HG02973 (cell line): ENCODE data around the gene PARP6.

Experiments
- ATAC-seq: cut with Tn5 transposase; IDR thresholded peaks from one replicate; pipeline ENCODE4 v1.9.1; 2021; ENCODE audit warnings: moderate library complexity; ENCODE audit not compliant: unreplicated experiment

The PARP6 gene

DNA sequence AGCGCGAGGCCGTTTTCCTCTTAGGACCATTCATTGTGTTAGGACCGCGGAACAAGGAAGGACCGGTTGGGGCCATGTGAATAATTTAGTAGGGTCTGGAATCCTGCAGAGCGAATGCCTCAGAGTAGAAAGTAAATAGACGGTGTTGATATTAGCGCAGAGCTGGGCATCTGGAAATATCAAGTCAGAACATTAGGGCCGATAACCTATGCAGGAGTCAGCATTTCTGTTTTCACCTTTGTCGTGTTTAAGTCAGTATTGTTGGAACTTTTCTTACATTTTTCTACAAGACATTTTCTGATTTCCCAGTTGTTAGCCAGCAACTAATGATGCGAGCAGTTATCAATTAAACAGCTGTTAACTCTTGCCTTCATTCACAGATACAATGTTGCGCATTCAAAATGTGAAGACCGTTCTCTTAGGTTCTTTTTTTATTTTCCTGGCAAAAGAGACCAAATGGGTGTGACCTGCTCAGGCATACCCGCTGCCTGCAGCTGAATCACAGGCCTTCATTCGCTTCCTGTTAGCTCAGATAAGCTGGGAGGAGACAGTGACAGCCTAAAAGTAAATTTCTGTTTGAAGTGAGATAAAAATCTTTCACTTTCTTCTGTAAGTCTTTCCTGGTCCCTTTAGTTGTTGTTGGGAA is 40.4 kb downstream of the PARP6 start:
- ATAC-seq = no peak

DNA sequence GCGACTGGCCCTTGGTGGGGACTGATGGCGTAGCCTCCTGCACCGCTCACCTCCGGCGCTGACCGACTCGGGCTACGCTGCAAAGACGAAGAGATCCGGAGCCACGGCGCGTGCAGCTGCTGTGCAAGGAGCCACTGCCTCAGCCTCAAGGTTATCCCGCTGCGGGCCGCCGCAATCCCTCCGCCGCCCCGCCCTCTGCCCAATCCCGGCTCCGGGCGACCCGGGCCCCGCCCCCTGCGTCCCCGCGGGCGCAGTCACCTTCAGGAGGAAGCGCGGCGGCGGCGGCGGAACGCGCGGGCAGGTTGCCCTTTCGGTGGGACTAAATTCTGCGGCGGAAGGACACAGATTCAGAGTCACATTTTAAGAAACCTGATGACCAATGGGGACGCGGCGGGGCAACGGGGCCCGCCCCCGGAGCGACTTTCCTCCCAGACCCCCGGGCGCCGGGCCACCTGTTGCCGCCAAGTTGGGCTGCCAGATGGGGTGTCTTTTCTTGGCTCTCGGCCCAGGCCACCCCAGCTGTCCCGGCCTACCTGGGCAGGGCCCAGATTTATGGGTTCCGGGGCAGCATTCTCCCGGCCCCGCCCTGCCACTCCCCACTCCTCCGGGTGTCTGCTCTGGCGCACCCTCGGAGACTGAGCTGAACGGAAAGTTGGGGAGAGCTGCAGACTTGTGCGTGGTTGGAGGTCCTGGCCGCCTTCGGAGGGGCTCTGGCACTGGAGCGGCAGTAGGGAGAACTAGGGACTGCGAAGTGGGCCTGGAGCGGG is 41.1 kb downstream of the PARP6 start, which contains the start of gene PKM:
Gene PKM (minus strand): TSS at position 125 of the 767 bp plus-strand sequence. CDS start 12,093 bp downstream, outside the sequence.
- ATAC-seq = peak; percentile 35

DNA sequence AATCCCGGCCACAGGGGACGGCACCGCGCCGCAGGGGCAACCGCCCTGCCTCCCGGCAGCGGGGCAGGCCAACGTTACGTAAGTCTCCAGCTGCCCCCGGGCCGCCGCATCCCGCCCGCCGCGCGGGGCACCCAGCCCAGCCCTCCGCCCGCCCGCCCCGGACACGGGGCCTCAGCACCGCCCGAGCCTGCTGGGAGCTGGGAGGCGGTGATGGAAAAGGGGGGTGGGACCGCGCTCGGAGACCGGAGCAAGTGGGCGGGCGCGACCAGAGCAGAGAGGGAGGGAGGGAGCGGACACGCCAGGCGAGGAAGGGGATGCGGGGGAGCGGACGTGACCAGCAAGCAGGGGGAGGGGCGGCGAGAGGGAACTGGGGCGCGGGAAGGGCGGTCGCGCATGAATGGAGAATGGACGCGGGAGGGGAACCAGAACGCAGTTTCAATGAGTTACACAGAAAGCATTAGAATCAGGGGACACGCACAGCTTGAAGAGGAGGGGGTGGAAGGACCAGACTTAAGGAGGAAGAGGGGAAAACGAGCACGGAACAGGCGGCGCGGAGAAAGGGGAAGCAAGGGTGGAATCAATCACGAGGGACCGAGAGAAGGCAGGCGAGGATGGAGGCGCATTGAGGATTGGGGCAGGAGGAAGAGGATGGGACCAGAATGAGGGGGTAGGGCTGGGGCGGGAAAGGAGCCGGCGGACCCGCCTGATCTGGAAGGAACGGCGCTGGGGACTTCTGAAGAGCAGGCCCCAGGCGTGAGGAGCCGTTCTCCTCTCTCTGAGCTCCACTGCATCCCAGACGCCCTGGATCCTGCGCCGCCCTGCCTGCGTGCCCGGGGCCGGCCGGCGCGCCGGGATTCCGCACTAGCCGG is 41.9 kb downstream of the PARP6 start:
- no peak for ATAC-seq

DNA sequence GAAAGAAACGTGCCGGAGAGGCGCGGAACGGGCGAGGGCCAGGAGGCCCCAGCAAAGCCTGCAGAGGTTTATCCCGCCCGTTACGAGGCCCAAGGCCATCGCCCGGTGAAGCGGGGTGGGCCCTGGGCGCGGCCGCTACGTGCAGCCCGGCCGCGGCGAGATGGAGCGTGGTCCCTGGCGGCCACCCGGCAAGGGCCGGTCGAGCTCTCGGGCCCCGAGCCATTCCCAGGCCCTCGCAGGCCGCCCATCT is 42.5 kb downstream of the PARP6 start:
- no peak for ATAC-seq

DNA sequence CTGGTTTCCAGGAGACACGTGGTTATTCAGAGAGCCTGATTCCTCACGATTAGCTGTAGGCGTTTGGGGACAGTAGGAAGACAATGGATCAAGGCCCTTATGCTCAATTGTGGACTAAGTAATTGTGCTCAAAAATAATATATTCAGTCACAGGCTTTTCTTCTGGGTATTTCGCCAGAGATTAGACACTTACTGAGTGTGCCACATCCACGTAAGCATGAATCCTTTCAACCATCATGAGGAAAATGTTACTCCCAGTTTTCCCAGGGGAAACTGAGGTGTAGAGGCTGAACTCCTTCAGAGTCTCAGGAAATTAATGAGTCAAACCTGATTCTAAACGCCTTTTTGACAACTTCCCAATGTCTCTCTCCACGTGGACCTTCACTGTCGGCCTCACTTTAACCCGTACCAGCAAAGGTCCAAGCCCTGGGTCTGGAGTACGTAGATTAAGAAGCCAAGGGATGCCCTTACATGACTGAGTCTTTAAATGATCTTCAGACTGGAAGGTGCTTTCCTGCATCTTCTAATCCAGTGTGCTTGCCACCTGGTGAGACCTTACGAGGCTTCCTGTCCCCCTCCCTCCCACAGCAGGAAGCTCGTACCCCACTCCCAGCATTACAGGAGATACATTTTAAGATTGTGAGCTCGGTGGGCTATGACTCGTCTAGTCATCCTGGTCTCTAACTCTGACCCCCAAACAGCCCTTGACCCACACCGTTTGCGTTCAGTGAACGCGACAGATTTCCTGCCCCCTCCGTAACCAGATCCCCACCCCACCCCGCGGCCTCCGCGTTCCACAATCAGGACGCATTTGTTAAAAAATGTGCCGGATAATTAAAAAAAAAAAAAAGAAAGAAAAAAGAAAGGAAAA is 43.0 kb downstream of the PARP6 start:
- ATAC-seq = no peak

DNA sequence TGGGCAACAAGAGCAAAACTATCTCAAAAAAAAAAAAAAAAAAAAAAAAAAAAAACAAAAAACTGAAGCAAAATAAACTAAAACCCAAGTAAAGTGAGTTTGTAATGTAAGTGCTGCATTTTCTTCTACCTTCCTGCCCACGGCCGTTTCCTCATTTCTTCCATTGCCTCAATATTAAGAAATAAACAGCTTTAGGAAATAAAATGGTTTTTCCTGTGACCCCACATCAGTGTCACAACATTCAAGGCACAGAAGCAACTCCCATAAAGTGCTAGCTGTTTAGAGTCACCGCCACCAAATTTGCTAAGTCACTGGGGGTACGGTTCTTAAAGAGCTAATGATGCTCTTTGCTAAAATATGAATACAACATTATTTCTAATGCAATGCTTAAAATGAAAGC is 44.6 kb downstream of the PARP6 start:
- ATAC-seq = no peak

DNA sequence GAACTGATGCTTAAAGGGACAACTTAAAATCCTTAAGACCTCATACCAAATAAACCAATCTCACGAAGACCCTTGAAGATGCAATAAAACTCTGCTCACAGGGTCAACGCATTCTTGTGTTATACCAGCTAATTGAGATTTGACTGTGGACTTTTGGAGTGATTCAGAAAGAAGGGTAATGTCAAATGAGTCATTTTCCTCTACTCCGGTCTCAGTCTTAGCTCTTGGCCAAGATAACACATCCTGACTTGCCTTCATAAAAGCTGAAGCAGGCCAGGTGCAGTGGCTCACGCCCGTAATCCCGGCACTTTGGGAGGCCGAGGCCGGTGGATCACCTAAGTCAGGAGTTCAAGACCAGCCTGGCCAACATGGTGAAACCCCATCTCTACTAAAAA is 45.2 kb downstream of the PARP6 start:
- no peak for ATAC-seq

DNA sequence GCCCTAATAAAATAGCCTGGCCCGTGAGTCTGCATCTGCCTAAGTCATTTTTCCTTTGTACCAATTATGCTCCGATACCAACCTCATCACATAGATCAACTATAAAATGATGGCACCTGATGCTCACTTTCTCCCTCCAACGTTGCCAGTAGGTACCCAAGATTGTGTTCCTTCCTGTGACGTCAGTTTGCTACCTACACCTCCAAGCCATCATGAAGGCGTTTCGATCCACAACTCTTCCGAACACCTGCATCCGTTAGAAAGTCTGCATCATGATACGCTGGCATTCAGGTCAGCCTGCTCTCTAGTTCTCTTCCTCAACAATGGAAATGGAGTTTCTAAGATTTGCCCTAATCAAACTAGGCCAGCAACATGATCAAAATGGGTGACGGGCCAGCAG is 49.1 kb downstream of the PARP6 start:
- no peak for ATAC-seq

DNA sequence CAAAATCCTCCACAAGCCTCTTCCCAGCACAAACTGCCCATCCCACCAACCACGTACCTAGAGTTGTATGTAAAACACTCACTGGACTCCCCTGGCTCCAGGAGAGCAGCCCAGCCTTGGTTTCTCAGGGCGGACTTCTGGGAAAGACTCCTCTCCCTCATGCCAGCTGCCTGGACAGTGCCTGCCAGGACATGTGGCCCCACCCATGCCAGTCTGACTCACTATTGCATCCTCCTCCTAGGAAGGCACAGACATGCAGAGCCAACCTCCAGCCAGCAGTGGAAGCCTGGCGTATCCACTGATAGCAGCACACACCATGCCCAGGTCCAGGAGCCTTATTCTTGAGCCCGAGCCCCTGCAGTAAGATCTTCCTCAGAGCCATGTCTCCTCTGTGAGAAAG is 50.0 kb downstream of the PARP6 start:
- no peak for ATAC-seq

DNA sequence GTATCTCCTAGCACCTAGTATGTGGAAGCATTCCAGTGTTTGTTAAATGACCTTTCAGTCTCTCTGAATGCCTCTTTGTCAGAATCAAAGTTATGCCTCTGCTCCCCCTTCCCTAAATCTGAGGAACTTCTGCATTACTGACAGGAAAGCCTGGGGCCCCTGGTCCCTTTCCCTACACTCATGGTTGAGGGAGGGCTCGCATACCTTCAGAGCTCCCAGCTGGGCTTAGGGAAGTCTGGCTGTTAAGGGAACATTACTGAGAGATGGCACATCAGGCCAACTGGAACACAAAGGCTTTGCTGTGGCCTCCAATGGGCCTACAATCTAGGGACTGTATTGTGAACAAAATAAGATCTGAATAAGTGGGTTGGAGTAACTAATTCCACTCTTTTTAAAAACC is 51.7 kb downstream of the PARP6 start:
- no peak for ATAC-seq

DNA sequence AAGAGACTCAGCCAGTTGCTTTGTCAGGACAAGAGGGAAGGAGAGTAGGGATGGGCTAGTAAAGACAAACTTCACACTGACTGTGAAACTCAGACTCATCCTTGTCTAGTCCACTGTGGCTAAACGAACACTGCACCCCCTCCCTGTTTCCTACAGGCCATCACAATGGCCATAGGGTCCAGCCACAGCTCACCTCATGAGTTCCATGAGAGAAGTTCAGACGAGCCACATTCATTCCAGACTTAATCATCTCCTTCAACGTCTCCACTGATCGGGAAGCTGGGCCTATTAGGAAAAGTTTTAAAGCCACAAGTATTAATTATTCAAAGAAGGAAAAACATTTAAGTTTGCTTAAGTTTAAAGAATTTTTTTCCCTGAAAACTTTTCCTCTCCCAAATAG is 55.1 kb downstream of the PARP6 start:
- ATAC-seq = no peak

DNA sequence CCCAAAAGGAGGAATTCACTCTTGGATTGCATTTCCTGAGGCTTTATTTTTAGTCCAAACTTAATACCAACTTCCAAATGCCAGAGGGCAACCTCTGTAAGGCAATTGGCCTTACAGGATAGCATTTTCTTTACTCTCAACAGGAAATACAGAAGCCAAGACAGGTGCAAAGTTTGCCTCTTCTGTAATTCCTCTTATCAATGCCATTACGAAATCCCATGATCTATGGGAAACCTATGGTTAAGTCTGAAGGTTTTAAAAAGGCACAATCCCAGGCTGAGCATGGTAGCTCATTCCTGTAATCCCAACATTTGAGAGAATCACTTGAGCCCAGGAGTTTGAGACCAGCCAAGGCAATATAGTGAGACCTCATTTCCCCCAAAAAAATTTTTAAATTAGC is 56.3 kb downstream of the PARP6 start:
- ATAC-seq = no peak

DNA sequence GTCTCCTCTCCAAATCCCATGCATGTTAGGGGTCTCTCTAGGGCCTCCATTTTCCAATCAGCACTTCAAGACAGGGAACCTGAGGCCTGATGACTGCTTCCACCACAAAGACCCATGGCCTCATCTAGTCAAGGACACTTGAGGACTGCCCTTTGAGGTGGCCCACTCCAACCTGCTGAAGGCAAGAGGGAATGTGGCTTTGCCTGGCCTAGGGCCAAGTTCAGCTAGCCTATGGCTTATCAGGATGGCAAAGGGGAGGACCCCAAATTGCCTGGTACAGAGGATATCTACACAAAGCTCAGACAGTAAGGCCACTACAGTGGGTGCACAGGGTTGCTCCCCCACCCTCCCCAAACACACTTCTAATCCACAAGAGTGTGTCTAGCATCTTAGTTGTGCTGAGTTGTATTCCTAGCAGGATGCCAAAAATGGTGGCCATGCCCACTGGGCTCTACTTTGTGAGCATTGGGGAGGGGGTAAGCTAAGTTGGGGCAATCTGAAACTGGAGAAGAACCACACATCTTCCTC is 64.7 kb downstream of the PARP6 start:
- no peak for ATAC-seq

DNA sequence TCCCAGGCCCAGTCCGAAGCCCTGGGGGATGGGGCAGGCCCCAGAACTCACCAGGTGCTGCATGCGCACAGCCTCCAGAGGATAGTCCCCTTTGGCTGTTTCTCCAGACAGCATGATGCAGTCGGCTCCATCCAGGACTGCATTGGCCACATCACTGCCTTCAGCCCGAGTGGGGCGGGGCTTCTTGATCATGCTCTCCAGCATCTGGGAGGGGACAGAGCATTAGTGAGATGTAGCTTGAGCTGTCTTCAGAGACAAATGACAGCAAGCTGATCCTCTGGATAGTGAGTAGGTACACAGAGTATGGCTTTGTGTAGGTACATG is 65.7 kb downstream of the PARP6 start:
- no peak for ATAC-seq

DNA sequence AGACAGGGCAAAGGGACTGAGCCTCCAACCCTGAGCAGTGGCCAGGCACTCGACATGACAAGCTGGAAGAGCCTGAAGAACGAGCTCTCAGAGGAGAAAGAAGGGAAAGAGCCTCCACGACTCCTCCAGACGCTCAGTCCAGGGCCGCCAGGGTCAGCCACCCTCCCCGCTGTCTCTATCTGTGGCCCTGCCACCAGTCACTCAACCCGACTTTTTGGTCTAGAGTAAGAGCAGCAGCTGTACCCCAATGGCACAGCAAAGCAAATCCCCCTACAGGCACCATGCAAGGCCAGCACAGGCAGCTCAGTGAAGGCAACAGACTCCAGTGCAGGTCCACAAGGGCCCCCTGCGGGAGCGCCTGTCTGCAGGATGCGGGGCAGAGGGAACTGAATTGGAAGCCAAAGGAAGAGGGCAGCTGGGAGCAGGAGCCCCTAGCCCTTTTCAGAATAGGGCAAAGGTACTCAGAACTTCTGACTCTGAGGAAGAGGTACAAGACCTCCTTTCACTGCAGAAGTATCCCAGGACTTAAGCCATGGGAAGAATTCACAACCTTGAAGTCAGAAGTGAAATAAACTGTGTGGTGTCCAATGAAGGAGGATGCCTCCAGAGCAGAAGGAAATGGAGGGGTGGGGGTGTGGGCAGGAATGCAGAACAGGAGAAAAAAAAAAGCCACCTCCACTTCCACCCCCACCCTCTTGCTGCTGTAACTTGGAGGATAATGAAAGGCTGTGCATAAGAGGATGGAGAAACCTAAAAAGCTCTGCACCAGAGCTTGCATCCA is 66.3 kb downstream of the PARP6 start:
- no peak for ATAC-seq

DNA sequence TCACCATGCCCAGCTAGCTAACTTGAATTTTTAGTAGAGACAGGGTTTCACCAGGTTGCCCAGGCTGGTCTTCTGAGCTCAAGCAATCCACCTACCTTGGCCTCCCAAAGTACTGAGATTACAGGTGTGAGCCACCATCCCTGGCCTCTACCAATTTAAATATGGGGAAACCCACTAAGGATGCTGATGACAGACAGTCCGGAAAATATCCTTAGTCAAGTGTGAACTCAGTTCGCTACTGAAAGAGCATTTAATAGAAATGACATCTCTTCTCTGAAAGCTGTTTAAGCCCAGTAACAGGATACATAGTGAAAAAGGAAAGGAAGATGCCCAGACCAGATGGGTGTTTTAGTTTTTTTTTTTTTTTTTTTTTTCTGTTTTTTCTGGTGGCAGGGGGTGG is 67.1 kb downstream of the PARP6 start:
- ATAC-seq = no peak

DNA sequence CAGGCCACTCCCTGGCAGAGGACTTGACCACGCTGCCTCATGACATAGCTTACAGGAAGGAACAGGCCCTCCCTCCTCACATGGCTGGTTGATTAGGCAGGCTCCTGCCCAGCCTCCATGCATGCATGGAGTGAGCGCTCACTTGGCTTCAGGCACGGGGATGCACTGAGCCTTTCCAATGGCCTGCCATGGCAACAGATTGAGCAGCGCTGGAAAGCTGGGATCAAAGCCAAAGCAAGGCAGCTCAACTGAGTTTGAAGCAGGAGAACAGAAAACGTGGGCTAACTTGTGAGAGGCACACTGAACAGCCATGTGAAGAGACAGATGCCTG is 68.9 kb downstream of the PARP6 start:
- ATAC-seq = no peak

DNA sequence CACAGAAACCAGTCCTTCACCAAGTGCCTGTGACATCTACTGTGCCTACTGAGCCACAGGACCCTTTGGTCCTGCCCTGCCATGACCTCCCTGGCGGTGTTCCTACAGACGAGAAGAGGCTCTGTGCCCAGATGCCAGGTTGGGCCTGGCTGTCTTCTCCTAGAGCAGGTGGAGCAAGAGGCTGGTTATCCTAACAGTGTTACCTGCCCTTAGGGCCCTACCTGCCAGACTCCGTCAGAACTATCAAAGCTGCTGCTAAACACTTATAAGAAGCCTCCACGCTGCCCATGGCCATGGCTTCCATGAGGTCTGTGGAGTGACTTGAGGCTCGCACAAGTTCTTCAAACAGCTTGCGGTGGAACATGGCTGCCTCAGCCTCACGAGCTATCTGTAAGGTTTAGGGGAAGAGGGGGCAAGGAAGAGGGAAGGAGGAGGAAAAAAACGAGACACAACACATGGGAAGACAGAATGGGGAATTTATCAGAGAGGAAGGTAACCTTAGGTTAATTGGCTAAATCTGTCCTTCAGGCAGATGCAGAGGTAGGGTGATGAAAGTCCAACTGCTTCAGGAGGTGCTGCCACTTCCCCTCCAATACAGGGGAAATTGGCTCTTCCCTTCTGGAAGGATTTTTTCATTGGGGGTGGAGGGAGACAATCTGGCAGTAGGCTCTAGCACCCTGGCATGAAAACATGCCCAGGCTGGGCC is 69.4 kb downstream of the PARP6 start:
- no peak for ATAC-seq

DNA sequence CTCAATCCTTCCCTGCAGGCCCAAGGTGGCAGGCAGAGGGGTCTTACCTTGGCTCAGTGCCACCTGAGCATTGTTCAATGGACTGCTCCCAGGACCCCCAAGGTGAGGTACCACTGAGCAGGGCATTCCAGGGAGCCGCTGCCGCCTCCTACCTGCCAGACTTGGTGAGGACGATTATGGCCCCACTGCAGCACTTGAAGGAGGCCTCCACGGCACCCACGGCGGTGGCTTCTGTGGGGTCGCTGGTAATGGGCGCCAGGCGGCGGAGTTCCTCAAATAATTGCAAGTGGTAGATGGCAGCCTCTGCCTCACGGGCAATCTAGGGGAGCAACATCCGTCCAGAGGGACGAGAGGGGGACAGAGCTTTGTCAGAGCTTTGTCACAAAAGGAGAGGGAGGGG is 70.1 kb downstream of the PARP6 start:
- ATAC-seq = no peak
